HUES48 (cell line): ENCODE measurements around the gene TELO2.

Experiments used
- H3K27ac ChIP-seq: one replicate; pipeline ENCODE4 v1.7.0; 2013; ENCODE audit warnings: low read depth, low read length, inconsistent platforms
- H3K27me3 ChIP-seq: 2 replicates; pipeline ENCODE4 v1.6.1; 2013; ENCODE audit warnings: mild to moderate bottlenecking, low read length; ENCODE audit not compliant: control insufficient read depth, insufficient read depth
- H3K36me3 ChIP-seq: 2 replicates; pipeline ENCODE4 v1.6.1; 2013; ENCODE audit warnings: low read length; ENCODE audit not compliant: control insufficient read depth, insufficient read depth
- H3K4me1 ChIP-seq: 2 replicates; pipeline ENCODE4 v1.6.1; 2013; ENCODE audit warnings: mild to moderate bottlenecking, low read length; ENCODE audit not compliant: control insufficient read depth, insufficient read depth
- H3K4me3 ChIP-seq: 2 replicates; pipeline ENCODE4 v1.5.1; 2013; ENCODE audit warnings: mild to moderate bottlenecking, low read depth, low read length
- H3K9ac ChIP-seq: 2 replicates; pipeline ENCODE4 v1.6.1; 2013; ENCODE audit warnings: mild to moderate bottlenecking, low read depth, low read length, moderate library complexity
- H3K9me3 ChIP-seq: 2 replicates; pipeline ENCODE4 v1.6.1; 2013; ENCODE audit warnings: low read length; ENCODE audit not compliant: control insufficient read depth, insufficient read depth

Gene TELO2

GRCh38 chr16:1553946-1554825 is 61.0 kb downstream of the TELO2 start:
- H3K9ac ChIP-seq, result no peak overlapping the region
- H3K36me3 ChIP-seq, result peaks cover 22% of the 10 kb centered on the region
- H3K9me3 ChIP-seq, result no peaks in the 10 kb centered on the region
- no peak overlapping the region for H3K27ac ChIP-seq
- H3K27me3 ChIP-seq, result no peaks in the 10 kb centered on the region
- no peak overlapping the region for H3K4me3 ChIP-seq
- no peaks in the 10 kb centered on the region for H3K4me1 ChIP-seq

GRCh38 chr16:1554826-1555445 is 61.8 kb downstream of the TELO2 start:
- Histone ChIP-seq H3K4me3 (no peak overlapping the region), H3K36me3 (peaks cover 29% of the 10 kb centered on the region), H3K27me3 (no peaks in the 10 kb centered on the region), H3K9ac (no peak overlapping the region), H3K4me1 (no peaks in the 10 kb centered on the region), H3K9me3 (no peaks in the 10 kb centered on the region), H3K27ac (no peak overlapping the region)

GRCh38 chr16:1556254-1556653 is 63.1 kb downstream of the TELO2 start:
- H3K36me3 ChIP-seq, result peaks cover 40% of the 10 kb centered on the region
- no peaks in the 10 kb centered on the region for H3K9me3 ChIP-seq
- H3K27ac ChIP-seq, result no peak overlapping the region
- H3K4me1 ChIP-seq, result no peaks in the 10 kb centered on the region
- no peak overlapping the region for H3K4me3 ChIP-seq
- H3K9ac ChIP-seq, result no peak overlapping the region
- no peaks in the 10 kb centered on the region for H3K27me3 ChIP-seq

- Histone ChIP-seq H3K27ac (no peak overlapping the region), H3K9me3 (no peaks in the 10 kb centered on the region), H3K9ac (no peak overlapping the region), H3K27me3 (no peaks in the 10 kb centered on the region), H3K36me3 (peaks cover 48% of the 10 kb centered on the region), H3K4me3 (no peak overlapping the region), H3K4me1 (no peaks in the 10 kb centered on the region)
Measured at GRCh38 chr16:1557074-1557473, 63.9 kb downstream of the TELO2 start.

GRCh38 chr16:1557576-1557975 is 64.4 kb downstream of the TELO2 start:
- peaks cover 50% of the 10 kb centered on the region for H3K36me3 ChIP-seq
- no peak overlapping the region for H3K9ac ChIP-seq
- H3K27ac ChIP-seq, result no peak overlapping the region
- no peaks in the 10 kb centered on the region for H3K4me1 ChIP-seq
- no peak overlapping the region for H3K4me3 ChIP-seq
- no peaks in the 10 kb centered on the region for H3K27me3 ChIP-seq
- H3K9me3 ChIP-seq, result no peaks in the 10 kb centered on the region

GRCh38 chr16:1559446-1559975 is 66.4 kb downstream of the TELO2 start:
- Histone ChIP-seq H3K36me3 (peaks cover 49% of the 10 kb centered on the region), H3K27ac (no peak overlapping the region)

More at GRCh38 chr16:1559446-1559975, 66.4 kb downstream of the TELO2 start:
- Histone ChIP-seq H3K9me3 (no peaks in the 10 kb centered on the region), H3K4me3 (no peak overlapping the region), H3K4me1 (no peaks in the 10 kb centered on the region), H3K9ac (no peak overlapping the region), H3K27me3 (no peaks in the 10 kb centered on the region)
